ENCODE data around the gene ZNF593OS.

ZNF593OS gene

DNA sequence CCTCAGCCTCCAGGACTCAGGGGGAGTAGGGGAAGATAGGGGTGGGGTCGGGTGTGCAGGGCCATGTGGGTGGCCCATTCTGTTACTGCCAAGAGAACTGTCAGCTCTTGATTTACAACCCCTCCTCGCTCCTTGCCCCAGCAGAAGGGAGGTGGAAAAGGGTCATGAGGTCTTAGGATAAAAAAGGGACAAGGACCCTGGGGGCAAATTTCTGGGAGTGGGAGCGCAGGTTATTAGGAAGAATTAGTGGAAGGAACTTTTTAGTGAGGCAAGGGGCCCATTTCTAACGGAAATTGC is 11.9 kb downstream of the ZNF593OS start:
- DNase-seq (ENCODE audit: low read depth, low spot score): no peak

DNA sequence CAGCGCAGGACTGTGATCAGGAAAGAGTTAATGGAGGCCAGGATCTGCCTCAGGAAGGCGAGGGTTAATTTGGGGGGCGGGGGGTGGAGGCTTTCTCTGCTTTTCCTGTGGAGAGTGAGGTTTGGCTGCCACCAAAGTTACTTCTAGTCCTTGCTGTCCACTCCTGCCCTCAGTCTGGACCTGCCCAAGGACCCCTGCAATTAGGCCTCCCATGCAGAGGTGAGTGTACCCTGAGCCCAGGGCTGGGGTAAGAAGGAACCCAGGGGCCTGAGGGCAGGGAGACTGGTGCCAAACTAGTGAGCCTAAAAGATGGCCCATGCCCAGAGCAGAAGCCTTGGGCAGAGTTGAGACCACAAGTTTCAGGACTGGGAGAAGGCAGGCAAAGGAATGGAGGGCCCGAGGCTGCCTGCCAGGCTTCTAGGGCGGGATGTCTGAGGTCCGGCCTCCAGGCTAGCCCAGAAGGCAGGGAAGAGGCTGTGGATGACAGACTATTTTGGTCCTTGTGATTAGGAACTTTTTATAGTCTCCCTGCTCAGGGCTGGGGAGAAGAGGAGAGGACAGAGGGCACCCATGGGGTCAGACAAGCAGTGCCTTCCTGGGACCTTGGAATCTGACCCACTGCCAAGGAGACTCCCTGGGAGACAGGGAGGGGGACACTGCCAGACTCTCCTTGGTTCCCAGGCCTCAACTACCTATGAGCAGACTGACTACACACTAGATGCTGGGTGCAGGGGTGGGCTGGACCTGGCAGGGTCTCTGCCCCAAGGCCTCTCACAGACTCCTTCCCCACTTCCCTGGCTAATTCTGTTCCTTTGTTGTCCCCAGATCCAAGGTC is 12.5 kb downstream of the ZNF593OS start, which contains the start of gene FAM110D:
Gene FAM110D (plus strand): TSS at position 172 of the 835 bp plus-strand sequence. CDS start 2,213 bp downstream, outside the sequence.
- DNase-seq (ENCODE audit: low read depth, low spot score): no peak

DNA sequence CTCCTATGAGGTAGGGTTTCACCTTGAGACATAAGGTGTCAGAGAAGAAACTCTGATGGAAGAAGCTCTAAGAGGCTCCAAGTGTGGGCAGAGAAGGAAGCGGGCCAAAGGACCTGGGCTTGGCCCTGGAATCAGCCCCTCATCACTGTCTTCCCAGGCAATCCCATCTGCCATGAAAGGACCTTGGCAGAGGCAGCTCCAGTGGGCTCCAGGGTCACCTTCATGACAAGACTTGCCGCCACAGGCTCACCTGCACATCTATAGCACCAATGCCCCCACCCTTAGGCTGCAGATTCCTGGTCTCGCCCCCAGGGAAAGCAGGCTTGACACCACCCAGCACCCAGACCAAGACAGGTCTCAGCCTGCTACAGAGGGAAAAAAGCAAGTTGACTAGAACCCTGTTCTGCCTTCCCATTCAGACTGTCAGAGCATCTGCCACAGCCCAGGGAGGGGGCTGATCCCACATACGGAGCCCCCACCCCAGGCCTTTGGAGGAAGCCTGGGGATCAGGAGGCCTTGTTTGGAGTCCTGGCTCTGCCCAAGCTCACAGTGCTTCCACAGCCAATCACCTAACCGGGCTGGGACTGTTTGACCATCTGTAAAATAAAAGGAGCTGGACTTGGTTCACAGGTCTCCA is 13.2 kb downstream of the ZNF593OS start:
- no peak for DNase-seq (ENCODE audit: low read depth, low spot score)

DNA sequence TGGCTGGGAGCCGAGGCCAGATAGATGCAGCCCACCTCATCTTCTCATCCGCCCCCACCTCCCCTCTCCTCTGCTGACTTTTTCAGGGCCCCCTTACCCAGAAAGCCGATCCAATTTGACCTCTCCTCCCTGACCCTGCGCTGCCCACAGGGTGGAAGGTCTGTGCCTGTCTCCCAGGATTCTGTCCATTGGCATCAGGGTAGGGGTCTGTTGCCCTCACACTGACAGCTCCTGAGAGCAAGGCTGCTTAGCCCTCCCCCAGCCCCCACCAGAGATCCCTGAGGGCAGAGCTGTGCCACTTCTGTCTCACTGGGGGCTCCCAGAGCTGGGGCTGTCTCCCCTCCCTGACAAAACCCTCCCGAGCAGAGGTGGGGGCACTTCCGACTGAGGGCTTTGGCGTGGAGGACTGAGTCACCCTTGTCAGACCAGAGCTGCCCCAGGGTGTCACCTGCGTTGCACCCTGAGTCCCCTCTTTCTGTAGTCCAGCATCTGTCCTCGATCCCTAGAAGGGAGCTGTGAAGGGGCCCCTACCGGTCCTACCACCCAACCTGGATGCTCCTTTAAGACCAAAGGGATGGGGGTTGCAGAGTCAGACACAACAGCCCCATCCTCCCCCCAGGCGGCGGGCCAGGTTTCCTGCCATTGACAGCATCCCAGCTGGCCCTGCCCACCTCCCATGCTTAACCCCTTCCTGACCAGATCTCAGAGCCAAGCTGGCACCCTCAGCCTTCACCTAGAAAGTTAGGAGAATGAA is 15.2 kb downstream of the ZNF593OS start:
- no peak for DNase-seq (ENCODE audit: low read depth, low spot score)

DNA sequence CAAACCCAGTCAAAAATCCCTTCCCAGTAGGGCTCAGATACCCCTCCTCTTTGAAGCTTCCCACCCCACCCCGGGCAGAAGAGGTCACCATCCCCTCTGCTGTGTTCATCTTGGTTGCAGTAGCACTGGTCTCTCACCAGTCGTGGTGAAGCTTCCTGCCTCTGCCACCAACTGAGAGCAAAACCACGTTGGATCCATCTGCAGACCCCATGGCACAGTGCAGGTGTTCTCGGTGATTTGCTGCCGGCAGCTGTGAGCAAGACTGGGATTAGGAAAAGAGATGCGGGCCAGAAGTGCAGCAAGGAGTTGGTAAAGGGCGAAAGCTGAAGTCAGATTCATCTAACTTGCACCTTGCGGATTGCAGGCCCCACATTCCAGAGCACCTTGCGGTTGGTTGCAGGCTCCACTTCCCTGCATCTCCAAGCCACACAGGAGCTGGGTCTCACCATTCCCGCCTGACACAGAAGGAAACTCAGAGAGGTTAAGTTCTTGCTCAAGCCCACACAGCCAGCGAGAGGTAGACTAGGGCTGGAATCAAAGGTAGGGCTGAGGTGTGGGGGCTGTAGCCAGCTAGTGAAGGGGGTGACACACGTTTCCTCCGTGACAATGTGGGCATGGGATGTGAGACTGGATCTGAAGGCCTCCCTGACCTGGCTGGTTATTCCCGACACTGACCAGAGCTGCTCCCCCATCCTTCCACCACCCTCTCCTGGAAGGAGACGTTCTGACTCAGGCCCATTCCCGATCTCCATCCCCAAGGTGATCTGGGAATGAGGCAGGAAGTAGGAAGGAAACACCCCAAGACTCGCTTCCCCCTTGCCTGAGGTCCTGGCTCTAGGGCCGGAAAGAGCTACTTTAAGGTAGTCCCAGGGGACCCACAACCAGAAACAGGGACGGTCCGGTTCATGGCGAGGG is 16.0 kb downstream of the ZNF593OS start:
- DNase-seq (ENCODE audit: low read depth, low spot score): no peak

- DNase-seq (ENCODE audit: low read depth, low spot score): no peak
Measured at GRCh38 chr1:26154750-26155149, 16.9 kb downstream of the ZNF593OS start.

GRCh38 chr1:26153966-26154532 is 17.6 kb downstream of the ZNF593OS start:
- DNase-seq (ENCODE audit: low read depth, low spot score): no peak

DNA sequence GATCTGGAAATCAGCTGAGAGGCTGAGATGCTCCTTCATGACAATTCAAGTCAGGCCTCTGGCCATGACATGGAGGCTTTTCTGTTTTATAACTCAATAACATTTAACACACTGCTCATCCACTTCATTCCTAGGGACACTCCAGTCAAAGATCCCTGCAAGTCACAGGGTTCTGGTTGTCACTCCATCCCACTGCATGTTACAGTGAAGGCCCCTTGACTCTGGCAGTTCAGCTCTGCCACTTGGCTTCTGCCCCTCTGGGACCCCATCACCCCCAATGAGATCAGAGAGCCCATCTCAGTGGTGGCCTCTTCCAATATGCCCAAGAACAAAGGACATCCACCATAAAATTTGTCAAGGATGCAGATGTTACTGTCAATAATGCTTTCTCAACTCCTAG is 22.7 kb downstream of the ZNF593OS start:
- DNase-seq (ENCODE audit: low read depth, low spot score): no peak

DNA sequence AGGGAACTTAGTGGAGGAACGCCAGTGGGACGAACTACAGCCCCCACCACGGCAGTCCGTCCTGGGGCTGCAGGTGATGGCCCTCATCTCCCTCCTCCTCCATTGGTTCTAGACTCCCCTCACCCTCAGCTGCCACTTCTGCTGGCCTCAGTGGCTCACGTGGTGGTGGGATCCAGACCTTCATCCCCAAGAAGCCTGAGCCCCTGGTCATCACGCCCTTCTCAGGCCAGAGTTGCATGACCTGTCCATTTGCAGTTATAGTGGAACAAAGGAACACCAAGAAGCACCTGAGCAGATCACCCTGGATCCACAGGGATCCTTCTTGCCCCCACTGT is 25.7 kb downstream of the ZNF593OS start:
- DNase-seq (ENCODE audit: low read depth, low spot score): no peak

GRCh38 chr1:26145041-26145959 is 26.3 kb downstream of the ZNF593OS start:
- peak; percentile 29 for DNase-seq (ENCODE audit: low read depth, low spot score)

DNA sequence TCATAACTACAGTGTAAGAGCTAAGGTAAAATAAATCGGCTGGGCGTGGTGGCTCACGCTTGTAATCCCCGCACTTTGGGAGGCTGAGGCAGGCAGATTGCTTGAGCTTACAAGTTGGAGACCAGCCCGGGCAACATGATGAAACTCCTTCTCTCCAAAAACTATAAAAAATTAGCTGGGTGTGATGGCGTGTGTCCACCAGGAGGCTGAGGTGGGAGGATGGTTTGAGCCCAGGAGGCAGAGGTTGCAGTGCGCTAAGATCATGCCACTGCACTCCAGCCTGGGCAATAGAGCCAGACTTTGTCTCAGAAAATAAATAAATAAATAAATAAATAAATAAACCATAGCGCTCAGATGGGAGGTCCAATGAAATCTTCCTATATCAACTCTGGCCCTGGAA is 29.5 kb downstream of the ZNF593OS start:
- DNase-seq (ENCODE audit: low read depth, low spot score): no peak

DNA sequence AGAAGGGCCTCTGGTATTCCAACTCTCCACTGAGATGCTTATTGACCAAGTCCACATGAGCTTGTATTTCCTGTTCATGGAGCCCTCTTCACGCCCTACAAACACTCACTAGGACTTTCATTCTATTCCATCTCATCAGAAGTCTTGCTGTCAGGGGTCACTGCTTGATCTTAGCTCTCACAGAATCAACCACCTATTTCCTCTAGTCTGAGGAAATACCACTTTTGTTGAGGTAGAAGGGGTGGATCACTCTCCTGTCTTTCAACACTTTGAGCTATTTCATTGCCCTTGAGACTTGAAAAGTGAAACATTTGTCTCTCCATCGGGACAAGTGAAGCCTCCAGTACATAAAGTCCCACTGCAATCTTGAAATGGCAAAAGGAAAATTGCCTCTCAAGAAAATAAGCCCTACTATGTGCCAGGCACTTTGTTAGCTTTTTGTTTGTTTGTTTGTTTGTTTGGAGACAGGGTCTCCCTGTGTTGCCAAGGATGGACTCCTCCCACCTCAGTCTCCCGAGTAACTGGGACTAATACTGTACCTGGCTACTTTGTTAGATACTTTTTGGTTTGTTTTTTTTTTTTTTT is 32.6 kb downstream of the ZNF593OS start:
- no peak for DNase-seq (ENCODE audit: low read depth, low spot score)

DNA sequence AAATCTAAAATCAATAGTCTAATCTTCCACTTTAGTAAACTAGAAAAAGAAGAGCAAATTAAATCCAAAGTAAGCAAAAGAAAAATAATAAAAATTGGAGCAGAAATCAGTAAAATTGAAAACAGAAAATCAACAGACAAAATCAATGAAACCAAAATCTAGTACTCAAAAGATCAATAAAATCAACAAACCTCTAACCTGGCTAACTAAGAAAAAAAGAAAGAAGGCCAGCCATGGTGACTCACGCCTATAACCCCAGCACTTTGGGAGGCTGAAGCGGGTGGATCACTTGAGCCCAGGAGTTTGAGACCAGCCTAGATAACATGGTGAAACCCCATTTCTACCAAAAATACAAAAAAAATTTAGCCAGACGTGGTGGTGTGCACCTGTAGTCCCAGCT is 37.2 kb downstream of the ZNF593OS start:
- no peak for DNase-seq (ENCODE audit: low read depth, low spot score)

DNA sequence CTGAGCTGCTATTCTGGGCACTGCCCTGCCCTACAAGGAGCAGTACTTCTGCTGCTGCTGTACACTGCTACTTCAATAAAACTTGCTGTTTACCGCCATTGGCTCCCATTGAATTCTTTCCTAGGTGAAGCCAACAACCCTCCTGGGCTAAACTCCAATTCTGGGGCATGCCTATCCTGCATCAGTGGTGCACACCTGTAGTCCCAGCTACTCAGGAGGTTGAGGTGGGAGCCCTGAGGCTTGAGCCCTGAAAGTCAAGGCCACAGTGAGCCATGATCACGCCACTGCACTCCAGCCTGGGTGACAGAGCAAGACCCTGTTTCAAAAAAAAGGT is 38.8 kb downstream of the ZNF593OS start:
- DNase-seq (ENCODE audit: low read depth, low spot score): no peak

DNA sequence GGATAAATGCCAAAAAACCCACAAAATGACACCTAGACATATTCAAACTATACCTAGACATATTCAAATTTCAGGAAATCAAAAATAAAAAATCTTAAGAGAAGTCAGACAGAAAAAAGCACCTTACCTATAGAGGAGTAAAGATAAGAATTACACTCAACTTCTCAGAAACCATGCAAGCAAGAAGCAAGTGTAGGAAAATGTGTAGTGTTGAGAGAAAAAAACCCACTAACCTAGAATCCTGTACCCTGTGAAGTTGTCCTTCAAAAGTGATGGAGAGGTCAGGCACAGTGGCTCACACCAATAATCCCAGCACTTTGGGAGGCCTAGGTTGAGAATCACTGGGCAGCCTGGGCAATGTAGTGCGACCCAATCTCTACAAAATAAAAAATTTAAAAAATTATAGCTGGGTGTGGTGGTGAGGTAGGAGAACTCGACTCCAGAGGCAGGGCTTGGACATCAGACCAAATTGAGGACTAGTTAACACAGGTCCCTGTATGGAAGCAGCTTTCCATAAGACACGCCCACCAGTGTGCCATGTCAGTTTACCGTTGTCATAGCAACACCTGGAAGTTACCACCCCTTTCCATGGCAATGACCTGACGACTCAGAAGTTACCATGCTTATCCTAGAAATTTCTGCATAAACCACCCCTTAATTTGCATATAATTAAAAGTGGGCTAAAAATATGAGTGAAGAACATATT is 39.4 kb downstream of the ZNF593OS start:
- no peak for DNase-seq (ENCODE audit: low read depth, low spot score)

- DNase-seq (ENCODE audit: low read depth, low spot score): no peak
Measured at GRCh38 chr1:26130695-26131094, 40.9 kb downstream of the ZNF593OS start.

DNA sequence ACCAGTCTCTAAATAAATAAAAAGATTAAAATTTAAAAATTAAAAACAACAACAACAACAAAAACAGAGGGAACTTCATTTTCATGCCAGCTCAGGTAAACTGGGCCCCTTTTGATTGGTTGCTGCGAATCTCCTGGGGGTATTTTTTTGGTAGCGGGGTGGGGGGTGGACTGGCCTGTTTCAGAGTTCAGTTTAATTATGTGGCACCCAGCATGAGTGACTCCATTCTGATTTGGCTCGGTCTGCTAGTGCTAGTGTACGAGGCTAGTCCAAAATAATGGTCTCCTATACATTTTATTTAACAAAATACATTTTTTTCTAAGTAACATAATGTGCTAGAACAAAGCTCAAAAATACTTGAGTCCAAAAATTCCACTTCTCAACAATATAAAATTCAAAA is 41.9 kb downstream of the ZNF593OS start:
- no peak for DNase-seq (ENCODE audit: low read depth, low spot score)

- no peak for DNase-seq (ENCODE audit: low read depth, low spot score)
Measured at GRCh38 chr1:26127235-26128163, 44.1 kb downstream of the ZNF593OS start.
